CD4-positive, CD25-positive, alpha-beta regulatory T cell (primary cell): ENCODE measurements around the gene PARP8. TPM values are rescaled to one million over a fixed set of nuclear protein-coding genes. Genes with fewer than 3 reads are reported as not detected.

Source experiments
- ATAC-seq, 2 donors: fragments of 150-1000 bp; cut with Tn5 transposase; one replicate each; pipeline ENCODE4 v1.10.0; 2021; ENCODE audit warnings: low read depth in 2 of 2, moderate number of reproducible peaks in 2 of 2, moderate library complexity in 1 of 2
- DNase-seq, 3 donors: peaks; one replicate each; pipeline versions ENCODE4 v3.0.0 to v3.0.0-alpha.2; 2012 to 2022; ENCODE audit warnings: mixed read lengths in 1 of 3
- H3K27ac ChIP-seq: one replicate; pipeline ENCODE4 v1.7.0; 2013; ENCODE audit warnings: mild to moderate bottlenecking, low read length; ENCODE audit not compliant: insufficient read depth, poor library complexity, severe bottlenecking
- H3K27me3 ChIP-seq: one replicate; pipeline ENCODE4 v1.7.0; 2013; ENCODE audit warnings: low read length; ENCODE audit not compliant: control insufficient read depth, insufficient read depth
- H3K36me3 ChIP-seq: one replicate; pipeline ENCODE4 v1.7.0; 2013; ENCODE audit warnings: mild to moderate bottlenecking, low read length, moderate library complexity; ENCODE audit not compliant: control insufficient read depth, insufficient read depth
- H3K4me1 ChIP-seq: 2 replicates; pipeline ENCODE4 v1.7.0; 2013; ENCODE audit warnings: mild to moderate bottlenecking, low read length; ENCODE audit not compliant: insufficient read depth, control insufficient read depth, poor library complexity, severe bottlenecking
- H3K4me3 ChIP-seq: one replicate; pipeline ENCODE4 v1.7.0; 2013; ENCODE audit warnings: low read depth, mild to moderate bottlenecking, low read length, moderate library complexity
- H3K9me3 ChIP-seq, 2 experiments: 1 replicate in 1 of 2; 2 replicates in 1 of 2; pipeline ENCODE4 v1.7.0; 2013; ENCODE audit warnings: low read length in 2 of 2, mild to moderate bottlenecking in 1 of 2, moderate library complexity in 1 of 2; ENCODE audit not compliant: control insufficient read depth in 2 of 2
- H3K27ac Mint-ChIP-seq, 3 donors: one replicate each; pipeline ENCODE4 v1.8.0; 2020 to 2022; ENCODE audit warnings: mild to moderate bottlenecking in 3 of 3, mixed read lengths in 3 of 3, moderate library complexity in 2 of 3
- H3K27me3 Mint-ChIP-seq: one replicate; pipeline ENCODE4 v1.8.0; 2022; ENCODE audit warnings: mild to moderate bottlenecking, mixed read lengths
- H3K36me3 Mint-ChIP-seq: one replicate; pipeline ENCODE4 v1.8.0; 2020; ENCODE audit warnings: mixed read lengths
- H3K4me1 Mint-ChIP-seq, 4 donors: one replicate each; pipeline ENCODE4 v1.8.0; 2020 to 2022; ENCODE audit warnings: mixed read lengths in 4 of 4, mild to moderate bottlenecking in 1 of 4
- H3K4me3 Mint-ChIP-seq, 4 donors: one replicate each; pipeline ENCODE4 v1.8.0; 2020 to 2022; ENCODE audit warnings: mild to moderate bottlenecking in 4 of 4, mixed read lengths in 4 of 4, moderate library complexity in 3 of 4
- H3K9me3 Mint-ChIP-seq, 7 donors: one replicate each; pipeline ENCODE4 v1.8.0; 2020 to 2022; ENCODE audit warnings: mixed read lengths in 7 of 7, mild to moderate bottlenecking in 3 of 7, moderate library complexity in 2 of 7
- polyA plus RNA-seq, 4 donors: library from polyadenylated mRNA; unstranded; fragments of 300-500 nt; fragmentation: Illumina TruSeq; gene quantifications; one replicate each; pipeline ENCODE4 v1.2.3, GENCODE V29; 2021
- total RNA-seq: library from RNA; stranded (reverse); gene quantifications from one replicate; pipeline ENCODE4 v1.2.3, GENCODE V29; 2022

Gene PARP8
- total and polyA plus RNA-seq, 5 donors from 2014 or later, result 45.0 to 217 (median 56.0) TPM

DNA sequence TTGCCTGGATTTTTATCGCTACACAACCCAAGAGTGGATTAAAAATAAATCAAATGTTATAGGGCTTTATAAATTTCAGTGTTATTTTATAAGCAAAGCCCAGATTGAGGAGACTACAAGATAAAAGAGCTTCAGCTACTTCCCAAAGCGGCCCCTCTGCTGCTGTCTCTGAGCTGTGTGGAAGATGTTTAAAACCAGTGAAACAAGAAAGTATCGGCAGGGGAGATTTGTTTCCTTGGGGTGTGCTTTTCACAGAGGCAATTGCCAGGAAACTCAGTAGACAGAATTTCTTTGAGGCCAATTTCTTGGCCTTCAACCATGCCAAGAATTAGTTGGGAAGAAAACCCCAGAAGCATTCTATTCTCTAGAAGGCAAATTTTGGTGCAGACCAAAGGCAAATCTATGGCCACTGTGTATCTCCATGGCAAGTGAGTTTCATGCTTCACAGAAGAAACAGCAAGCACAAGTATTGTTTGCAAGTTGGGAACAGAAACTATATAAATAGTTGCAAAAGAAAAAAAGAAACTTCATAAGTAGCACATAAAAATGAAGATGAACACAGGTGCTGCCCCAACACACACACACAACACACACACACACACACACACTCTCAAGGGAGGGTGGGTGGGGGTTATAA is 197.2 kb downstream of the PARP8 start:
- Mint-ChIP-seq H3K4me3 (no peak overlapping the region), H3K36me3 (no peaks in the 10 kb centered on the region), H3K9me3 (peaks cover 0 to 4% (median 0%) of the 10 kb centered on the region in 7 donors), H3K4me1 (no peaks in the 10 kb centered on the region), H3K27ac (no peak overlapping the region), H3K27me3 (peaks cover 21% of the 10 kb centered on the region)
- Histone ChIP-seq H3K36me3 (no peaks in the 10 kb centered on the region), H3K4me1 (no peaks in the 10 kb centered on the region), H3K27me3 (peaks cover 19% of the 10 kb centered on the region), H3K4me3 (no peak overlapping the region), H3K27ac (no peak overlapping the region), H3K9me3 (no peaks in the 10 kb centered on the region)
- DNase-seq (no peak), ATAC-seq (no peak)

DNA sequence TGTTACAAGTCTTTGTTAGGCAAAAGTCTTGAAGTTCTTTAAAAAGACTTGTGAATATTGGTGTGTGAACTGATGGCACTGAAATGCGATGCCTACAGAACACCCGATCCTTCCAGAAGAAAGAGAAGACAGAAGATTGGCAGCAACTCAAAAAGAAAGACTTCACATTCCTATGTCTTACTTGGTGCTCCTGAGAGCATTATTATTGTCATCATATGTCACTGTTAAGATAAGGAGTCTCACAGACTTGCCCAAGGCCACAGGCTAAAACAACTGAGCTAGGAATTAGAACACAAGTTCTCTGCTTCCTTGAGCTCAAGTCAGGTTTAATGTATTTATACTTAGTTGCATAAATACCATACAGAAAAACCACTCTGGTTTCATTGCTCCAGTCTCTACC is 198.0 kb downstream of the PARP8 start:
- peaks cover 0 to 4% (median 0%) of the 10 kb centered on the region in 7 donors for H3K9me3 Mint-ChIP-seq
- Histone ChIP-seq H3K27ac (no peak overlapping the region), H3K4me3 (no peak overlapping the region), H3K4me1 (no peaks in the 10 kb centered on the region), H3K9me3 (no peaks in the 10 kb centered on the region), H3K36me3 (no peaks in the 10 kb centered on the region), H3K27me3 (peaks cover 19% of the 10 kb centered on the region)
- H3K4me3 Mint-ChIP-seq, result no peak overlapping the region
- H3K27me3 Mint-ChIP-seq, result peaks cover 26% of the 10 kb centered on the region
- no peak overlapping the region for H3K27ac Mint-ChIP-seq
- DNase-seq (no peak), ATAC-seq (no peak)
- H3K4me1 Mint-ChIP-seq, result no peaks in the 10 kb centered on the region
- H3K36me3 Mint-ChIP-seq, result no peaks in the 10 kb centered on the region

DNA sequence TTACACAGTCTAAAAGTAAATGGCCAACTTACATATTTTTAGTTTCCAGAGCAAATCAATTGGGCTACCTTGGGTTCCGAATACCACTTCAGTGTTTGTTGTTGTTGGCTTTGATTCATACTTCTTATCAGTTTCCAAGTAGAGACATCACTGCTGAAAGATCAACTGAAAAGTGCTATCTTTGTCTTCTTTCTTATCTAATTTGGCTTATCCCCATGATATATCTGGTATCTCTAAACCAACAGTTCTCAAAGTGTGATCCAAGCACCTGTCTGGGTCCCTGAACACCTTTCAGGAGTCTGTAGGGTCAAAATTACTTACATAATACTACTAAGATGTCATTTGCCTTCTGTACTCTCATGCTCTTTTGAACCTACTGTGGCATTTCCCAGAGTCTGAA is 200.0 kb downstream of the PARP8 start:
- Histone ChIP-seq H3K4me3 (no peak overlapping the region), H3K27me3 (peaks cover 16% of the 10 kb centered on the region), H3K36me3 (no peaks in the 10 kb centered on the region), H3K4me1 (no peaks in the 10 kb centered on the region), H3K9me3 (no peaks in the 10 kb centered on the region), H3K27ac (no peak overlapping the region)
- H3K9me3 Mint-ChIP-seq, result peaks cover 0 to 4% (median 0%) of the 10 kb centered on the region in 7 donors
- H3K36me3 Mint-ChIP-seq, result no peaks in the 10 kb centered on the region
- DNase-seq (no peak), ATAC-seq (no peak)
- H3K27ac Mint-ChIP-seq, result no peak overlapping the region
- peaks cover 17% of the 10 kb centered on the region for H3K27me3 Mint-ChIP-seq
- H3K4me1 Mint-ChIP-seq, result no peaks in the 10 kb centered on the region
- no peak overlapping the region for H3K4me3 Mint-ChIP-seq

DNA sequence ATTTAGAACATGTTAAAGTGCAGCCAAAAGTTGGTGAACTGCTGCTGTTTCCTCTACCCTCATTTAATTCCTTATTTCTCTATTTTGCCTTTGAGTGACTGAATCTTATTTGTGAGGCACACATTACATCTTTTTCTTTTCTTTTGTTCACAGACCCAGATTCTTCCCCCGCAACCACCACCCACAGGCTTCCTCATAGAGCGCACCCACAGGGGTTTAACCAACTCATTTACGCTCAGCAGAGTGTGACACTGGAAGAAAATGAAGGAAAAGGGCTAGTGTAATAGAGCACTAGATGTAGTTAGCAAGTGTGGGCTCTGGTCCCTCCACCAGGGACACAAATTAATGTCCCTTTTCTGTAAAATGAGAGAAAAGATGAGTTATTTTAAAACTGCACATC is 200.7 kb downstream of the PARP8 start:
- ATAC-seq (no peak), DNase-seq (no peak)
- H3K36me3 Mint-ChIP-seq, result no peaks in the 10 kb centered on the region
- H3K9me3 ChIP-seq, result no peaks in the 10 kb centered on the region
- no peaks in the 10 kb centered on the region for H3K4me1 Mint-ChIP-seq
- H3K9me3 Mint-ChIP-seq, result peaks cover 0 to 4% (median 0%) of the 10 kb centered on the region in 7 donors
- H3K27me3 Mint-ChIP-seq, result peaks cover 17% of the 10 kb centered on the region
- H3K4me3 Mint-ChIP-seq, result no peak overlapping the region
- H3K27me3 ChIP-seq, result peaks cover 13% of the 10 kb centered on the region
- H3K4me3 ChIP-seq, result no peak overlapping the region
- no peaks in the 10 kb centered on the region for H3K36me3 ChIP-seq
- no peak overlapping the region for H3K27ac Mint-ChIP-seq
- H3K27ac ChIP-seq, result no peak overlapping the region
- no peaks in the 10 kb centered on the region for H3K4me1 ChIP-seq

DNA sequence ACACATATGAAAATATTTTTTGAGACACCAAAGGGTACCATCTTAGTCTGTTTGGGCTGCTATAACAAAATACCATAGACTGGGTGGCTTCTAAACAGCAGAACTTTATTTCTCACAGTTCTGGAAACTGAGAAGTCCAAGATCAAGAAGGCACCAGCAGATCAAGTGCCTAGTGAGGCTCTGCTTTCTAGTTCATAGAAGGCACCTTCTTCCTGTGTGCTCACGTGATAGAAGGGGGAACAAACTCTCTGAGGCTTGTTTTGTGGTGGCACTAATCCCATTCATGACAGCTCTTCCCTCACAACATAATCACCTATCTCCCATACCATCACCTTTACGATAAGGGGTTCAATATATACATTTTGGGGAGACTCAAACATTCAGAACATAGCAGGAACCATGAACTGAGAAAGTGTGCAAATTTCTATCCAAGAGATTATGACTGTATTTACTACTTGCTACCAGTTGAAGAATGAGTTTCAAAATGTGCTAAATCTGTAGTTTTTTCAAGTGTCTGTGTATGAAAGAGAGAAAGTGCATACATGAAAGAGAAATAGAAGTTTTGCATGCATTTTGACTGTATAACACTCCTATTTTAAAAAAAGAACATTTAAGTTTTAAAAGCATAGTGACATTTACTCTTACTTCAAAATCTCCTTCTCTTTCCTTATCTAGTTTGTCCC is 207.3 kb downstream of the PARP8 start:
- Mint-ChIP-seq H3K9me3 (peaks cover 0 to 3% (median 0%) of the 10 kb centered on the region in 7 donors), H3K27ac (peak overlapping the region in 1 of 3 donors; percentile 44), H3K36me3 (no peaks in the 10 kb centered on the region), H3K4me3 (no peak overlapping the region), H3K27me3 (peaks cover 6% of the 10 kb centered on the region), H3K4me1 (peaks cover 0 to 9% (median 3%) of the 10 kb centered on the region in 4 donors)
- H3K27me3 ChIP-seq, result no peaks in the 10 kb centered on the region
- H3K4me1 ChIP-seq, result no peaks in the 10 kb centered on the region
- H3K4me3 ChIP-seq, result no peak overlapping the region
- no peaks in the 10 kb centered on the region for H3K9me3 ChIP-seq
- ATAC-seq (no peak), DNase-seq (no peak)
- no peak overlapping the region for H3K27ac ChIP-seq
- no peaks in the 10 kb centered on the region for H3K36me3 ChIP-seq

DNA sequence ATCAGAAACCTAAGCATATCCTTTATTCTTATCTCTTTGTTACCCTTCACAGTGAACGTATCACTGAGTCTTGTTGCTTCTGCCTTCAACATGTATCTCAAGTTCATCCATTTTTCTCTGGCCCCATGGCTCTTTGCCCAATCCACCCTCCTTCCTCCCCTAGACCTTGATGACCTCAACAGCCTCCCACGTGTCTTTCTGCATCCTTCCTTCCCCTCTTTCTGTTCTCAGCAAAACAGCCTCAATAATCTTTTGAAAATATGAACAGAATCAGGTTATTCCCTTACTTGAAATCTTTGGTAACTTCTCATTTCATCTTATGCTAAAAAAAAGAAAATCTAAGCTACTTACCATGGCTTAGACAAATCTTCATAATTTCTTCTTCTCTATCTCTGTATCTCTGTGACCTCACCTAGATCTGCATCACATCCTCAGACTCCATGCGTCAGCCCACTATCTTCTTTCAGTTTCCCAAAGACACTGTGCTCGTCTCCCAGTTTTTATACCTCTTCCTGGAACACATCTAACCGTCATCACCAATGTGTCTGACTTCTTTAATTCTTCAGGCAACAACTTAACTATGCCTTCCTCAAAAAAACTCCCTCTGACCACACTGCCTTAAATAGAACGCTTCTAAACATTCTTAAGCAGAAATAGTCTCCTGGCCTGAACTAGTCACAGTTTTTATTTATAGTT is 208.0 kb downstream of the PARP8 start:
- Mint-ChIP-seq H3K36me3 (no peaks in the 10 kb centered on the region), H3K4me1 (peaks cover 0 to 9% (median 3%) of the 10 kb centered on the region in 4 donors), H3K27me3 (peaks cover under 1% of the 10 kb centered on the region), H3K27ac (peak overlapping the region in 1 of 3 donors; percentile 2), H3K9me3 (peaks cover 0 to 3% (median 0%) of the 10 kb centered on the region in 7 donors), H3K4me3 (no peak overlapping the region)
- H3K4me3 ChIP-seq, result no peak overlapping the region
- ATAC-seq, result no peak
- H3K9me3 ChIP-seq, result no peaks in the 10 kb centered on the region
- H3K4me1 ChIP-seq, result no peaks in the 10 kb centered on the region
- no peaks in the 10 kb centered on the region for H3K27me3 ChIP-seq
- DNase-seq, result no peak
- H3K27ac ChIP-seq, result no peak overlapping the region
- no peaks in the 10 kb centered on the region for H3K36me3 ChIP-seq

DNA sequence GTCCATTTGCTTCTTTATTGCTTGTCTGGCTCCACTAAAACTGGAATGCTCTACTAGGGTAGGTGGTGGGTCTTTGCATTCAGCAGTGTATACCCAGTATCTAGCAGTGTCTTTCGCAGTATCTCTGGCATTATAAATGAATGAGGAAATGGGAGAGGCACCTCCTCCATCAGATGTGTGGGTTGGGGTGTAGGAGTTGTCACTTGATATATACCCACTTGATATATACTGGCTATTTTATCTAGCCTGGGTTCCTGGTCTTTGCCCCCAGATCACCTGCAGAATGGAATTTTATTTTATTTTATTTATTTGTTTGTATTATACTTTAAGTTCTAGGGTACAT is 208.5 kb downstream of the PARP8 start:
- H3K27ac ChIP-seq, result no peak overlapping the region
- Mint-ChIP-seq H3K36me3 (no peaks in the 10 kb centered on the region), H3K27ac (peak overlapping the region in 1 of 3 donors; percentile 2), H3K27me3 (no peaks in the 10 kb centered on the region), H3K4me1 (peaks cover 0 to 9% (median 3%) of the 10 kb centered on the region in 4 donors), H3K9me3 (peaks cover 0 to 3% (median 0%) of the 10 kb centered on the region in 7 donors), H3K4me3 (no peak overlapping the region)
- no peaks in the 10 kb centered on the region for H3K9me3 ChIP-seq
- ATAC-seq (no peak), DNase-seq (no peak)
- H3K4me1 ChIP-seq, result no peaks in the 10 kb centered on the region
- no peaks in the 10 kb centered on the region for H3K27me3 ChIP-seq
- H3K4me3 ChIP-seq, result no peak overlapping the region
- H3K36me3 ChIP-seq, result no peaks in the 10 kb centered on the region
